HT1080 (cell line): ENCODE results near the gene ATG101. TPM values are rescaled to one million over a fixed set of nuclear protein-coding genes. Genes with fewer than 3 reads are reported as not detected.

Experiments
- DNase-seq: peaks from one replicate; pipeline ENCODE4 v3.0.0-alpha.2; 2015; ENCODE audit warnings: low read depth
- total RNA-seq: library from RNA; depleted of rRNA; stranded (reverse); fragments of >200 nt; shearing (Covaris generic); gene quantifications from 2 replicates; pipeline ENCODE4 v1.2.3, GENCODE V29; 2014

The ATG101 gene
- total RNA-seq, 1 experiment from 2014 or later, result 75.0 TPM

DNA sequence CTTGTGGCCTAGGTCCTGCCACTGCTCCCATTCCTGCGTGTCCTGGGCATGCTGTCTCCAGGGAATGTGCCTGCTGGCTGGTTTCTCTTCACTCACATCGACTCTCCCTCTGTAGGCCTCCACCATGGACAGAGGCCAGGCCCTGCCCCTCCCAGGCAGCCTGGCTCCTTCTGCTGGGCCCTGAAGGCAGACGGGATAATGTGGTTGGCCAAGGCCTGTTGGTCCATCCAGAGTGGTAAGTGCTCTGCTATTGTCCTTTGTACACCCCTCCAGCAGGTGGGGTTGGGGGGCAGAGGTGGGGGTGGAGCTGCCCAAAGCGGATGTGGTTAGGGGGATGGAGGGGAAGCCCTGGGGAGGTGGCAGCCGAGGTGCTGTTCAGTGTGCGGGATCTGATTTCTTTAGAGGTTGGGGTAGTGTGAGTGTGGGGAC lies 28.1 kb upstream of the ATG101 start:
- DNase-seq, result peak; percentile 44

DNA sequence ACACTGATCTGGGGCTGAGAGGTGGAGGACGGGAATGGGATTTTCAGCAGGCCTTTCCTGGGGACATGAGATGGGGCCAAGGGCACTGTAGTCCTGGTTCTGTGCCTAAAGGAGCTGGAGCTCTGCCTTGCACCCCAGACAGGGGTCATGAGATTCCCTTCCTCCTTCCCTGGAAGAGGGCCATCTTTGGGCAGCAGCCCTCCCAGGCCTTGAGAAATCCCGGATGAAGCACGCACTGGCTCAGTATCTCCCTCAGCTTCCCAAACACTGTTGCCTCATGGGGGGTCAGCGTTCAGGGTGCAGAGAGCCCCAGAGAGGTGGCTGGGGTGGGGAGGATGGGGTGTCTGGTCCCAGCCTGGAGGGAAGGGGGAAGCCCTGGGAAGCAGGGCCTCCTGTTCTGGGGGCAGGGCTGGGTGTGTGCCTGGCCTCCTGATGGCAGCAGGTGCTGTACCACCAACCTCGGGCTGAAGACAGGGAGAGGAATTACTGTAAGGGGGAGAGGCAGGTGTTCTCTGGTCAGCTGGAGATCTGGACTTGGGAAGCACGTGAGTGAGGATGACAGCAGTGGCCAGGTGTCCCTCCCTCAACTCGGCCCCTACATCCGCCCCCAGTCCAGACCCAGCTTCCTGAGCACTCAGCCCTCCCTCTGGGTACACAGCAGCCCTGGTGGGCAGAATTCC lies 26.9 kb upstream of the ATG101 start:
- DNase-seq, result no peak

DNA sequence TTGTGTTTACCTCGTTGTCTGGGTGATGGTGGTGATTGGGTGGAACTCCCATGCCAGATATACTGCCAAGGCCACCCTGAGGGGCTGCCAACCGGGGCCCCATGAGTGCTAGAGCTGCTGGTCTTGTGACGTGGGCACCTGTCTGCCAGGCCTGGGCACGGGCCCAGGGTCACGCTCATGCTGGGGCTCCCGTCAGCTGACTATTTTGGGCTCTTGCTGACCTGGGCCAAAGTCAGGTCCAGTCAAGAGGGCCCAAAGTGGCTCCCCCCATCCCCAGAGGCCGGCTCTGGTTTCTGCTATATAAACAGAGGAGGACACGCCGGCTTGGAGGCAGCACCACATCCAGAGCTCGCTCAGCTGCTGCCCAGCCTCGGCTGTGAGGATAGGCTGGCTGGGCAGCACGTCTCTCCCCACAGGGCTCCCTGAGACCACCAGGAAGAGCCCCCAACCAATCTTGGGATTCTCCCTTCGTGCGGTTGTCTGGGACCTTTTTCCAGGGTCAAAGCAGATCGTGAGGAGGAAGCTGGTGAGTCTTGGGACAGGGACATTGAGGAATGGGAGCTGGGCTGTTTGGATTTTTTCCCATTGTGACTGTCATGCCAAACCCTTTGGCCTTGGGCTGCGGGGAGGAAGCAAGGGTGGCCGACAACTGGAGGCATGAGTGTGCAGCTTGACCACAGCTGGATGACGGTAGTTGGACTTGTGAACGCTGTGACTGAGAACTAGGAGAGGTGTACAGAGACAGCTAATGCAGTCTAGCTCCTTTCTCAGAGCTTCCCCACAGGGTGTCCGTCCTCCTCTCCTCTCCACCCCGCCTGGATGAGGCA lies 26.2 kb upstream of the ATG101 start:
- no peak for DNase-seq

DNA sequence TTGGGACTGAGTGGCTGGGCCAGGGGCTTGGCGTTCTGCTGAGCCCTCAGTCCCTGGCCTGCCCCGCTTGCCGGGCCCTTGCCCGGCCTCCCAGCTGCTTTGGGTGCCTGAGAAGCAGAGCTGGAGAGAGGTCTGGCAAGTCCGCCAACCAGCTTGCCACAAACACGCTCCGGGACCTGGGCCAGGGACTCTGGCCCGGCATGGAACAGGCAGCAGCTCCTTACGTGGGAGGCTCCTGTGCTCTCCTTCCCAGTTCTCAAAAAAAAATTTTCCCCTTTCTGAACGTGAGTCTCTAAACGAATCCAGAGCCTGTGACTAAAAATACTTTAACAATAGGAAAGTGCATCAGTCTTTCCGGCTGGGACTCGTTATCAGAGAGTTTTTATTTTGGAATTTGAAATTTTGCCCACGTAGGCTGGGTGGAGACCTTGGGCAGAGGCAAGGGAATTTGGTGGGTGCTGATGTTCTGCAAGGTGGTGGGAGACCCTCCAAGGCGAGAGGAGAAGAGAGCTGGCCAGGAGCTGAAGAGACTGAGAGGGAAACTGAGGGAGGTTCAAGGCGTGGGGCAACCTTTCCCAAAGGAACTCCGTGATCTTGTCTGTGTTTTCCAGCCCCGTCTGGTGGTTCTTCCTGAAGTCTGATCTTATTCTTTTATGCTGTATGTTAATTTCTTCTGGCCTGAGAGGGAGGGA lies 25.3 kb upstream of the ATG101 start:
- DNase-seq, result no peak

DNA sequence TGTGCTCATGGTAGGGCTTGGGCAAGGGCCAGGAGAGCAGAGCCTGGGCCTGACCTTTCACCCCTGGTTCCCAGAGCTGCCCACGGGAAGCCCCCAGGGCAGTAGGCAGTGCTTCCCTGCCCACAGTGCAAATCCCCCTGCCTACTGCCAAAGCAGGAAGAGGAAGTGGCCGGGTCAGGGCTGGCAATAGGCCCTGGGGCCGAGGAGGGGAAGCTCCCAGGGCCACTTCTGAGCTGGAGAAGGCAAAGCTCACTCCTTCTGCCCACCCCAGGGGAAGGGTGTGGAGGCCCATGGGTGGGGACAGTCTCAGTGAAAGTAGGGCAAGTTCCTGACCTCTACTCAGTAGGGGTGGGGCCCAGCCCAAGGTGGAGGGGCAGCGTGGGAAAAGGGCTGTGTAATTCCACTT lies 24.0 kb upstream of the ATG101 start:
- no peak for DNase-seq

DNA sequence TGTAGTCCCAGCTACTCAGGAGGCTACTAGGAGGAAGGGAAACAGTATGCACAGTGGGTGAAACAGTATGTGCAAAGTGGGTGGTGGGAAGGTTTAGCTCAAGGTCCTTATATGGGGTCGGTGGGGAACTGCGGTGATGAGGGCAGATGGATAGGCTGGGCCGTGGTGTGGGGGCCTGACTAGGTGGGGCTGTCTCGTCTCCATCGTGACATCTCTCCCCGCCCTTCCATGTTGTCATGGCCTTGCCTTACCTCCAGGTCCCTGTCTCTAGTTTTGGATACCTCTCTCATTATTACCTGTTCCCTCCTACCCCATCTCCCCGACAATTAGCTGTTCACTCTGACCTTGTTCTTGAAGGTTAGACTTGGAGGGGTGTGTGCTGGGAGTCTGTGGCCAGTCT lies 22.9 kb upstream of the ATG101 start:
- no peak for DNase-seq

DNA sequence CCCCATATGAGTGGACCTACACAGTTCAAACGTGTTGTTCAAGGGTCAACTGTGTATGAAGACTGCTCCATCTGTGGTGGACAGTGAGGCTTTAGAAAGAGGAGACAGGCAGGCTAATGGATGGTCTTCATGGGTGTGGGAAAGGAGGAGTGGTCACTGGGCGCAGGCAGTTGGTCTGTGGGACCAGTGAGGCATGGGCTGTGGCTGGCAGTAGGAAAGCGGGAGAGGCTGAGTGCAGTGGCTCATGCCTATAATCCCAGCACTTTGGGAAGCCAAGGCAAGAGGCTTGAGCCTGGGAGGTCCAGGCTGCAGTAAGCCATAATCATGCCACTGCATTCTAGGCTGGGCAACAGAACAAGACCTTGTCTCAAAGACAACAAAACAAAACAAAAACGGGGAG lies 20.5 kb upstream of the ATG101 start:
- DNase-seq, result no peak

DNA sequence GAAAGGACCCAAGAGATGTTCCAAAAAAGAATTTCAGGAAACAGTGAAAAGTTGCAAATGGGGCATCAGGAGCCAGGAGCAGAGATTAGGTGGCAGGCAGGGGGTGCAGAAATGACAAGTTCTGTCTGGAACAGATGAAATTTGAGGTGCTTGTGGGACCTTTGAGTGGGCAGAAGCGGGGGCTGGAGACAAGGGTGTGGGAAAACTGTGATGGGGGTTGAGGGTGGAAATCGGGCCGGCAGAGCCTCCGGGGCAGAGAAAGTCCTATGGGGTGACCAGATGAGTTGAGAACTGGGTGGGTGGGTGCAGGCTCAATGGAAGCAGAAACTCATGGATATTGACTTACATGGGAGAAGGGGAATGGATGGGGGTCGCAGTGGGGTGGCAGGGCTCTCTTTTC lies 20.1 kb upstream of the ATG101 start:
- DNase-seq, result no peak

DNA sequence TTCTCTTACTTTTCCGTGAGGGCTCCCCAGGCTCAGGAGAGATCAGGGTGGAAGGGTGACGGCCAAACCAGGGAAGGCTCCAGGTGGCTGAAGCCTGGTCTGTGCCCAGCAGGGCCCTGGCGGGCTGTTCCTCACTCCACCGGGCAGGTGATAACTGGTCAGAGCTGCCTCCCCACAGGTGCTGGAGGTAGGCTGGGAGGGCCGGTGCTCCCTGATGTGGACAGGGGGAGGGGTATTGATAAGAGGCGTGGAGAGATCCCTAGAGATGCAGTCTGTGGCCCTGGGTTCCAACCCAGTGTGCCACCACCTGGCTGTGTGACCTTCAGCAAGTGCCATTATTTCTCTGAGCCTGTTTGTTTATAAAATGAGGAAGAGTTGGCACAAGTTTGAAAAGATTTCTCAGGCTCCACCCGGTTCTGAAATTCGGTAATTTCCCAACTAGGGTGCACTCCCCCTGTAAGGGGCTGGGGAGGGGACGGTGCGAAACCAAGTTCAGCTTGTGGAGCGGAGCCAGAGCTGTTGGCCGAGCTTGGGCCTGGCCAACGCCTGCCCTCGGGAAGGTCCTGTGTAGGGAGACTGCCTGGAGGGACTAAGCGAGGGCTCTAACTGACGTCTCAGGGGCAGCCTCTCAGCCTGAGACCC lies 19.5 kb upstream of the ATG101 start:
- DNase-seq, result no peak

DNA sequence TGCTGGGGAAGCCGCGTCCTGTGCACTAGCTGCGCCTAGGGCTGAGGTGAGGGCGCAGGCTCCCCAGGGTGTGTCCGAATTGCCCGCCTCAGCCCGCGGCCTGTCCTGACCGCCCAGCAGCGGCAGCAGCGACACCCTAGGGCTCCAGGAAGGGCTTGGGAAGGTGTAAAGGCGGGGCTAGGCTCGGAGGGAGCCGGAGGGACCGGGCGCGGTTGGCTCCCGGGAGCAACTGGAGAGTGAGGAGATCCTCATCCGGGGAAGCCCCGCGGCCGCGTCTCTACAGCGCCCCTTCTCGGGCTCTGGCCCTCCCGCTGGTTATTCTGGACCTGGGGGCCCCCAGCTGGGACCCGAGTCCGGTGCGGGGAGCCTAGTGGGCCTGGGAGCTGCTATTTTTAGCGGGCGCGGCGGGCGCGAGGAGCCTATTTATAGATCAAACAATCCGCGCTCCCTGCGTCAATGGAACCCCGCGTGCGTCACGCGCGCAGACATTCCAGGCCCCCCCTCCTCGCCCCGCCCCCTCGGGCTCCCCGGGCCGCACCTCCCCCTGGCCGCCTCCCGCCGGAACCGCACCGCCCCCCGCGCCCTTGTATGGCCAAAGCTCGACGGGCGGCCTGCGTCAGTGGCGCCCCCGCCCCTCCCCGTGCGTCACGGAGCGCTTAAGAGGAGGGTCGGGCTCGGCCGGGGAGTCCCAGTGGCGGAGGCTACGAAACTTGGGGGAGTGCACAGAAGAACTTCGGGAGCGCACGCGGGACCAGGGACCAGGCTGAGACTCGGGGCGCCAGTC lies 18.8 kb upstream of the ATG101 start, which contains the start of gene NR4A1:
Gene NR4A1 (plus strand): TSS at position 685 of the 784 bp plus-strand sequence. CDS start 2,887 bp downstream, outside the sequence.
- peak; percentile 75 for DNase-seq

DNA sequence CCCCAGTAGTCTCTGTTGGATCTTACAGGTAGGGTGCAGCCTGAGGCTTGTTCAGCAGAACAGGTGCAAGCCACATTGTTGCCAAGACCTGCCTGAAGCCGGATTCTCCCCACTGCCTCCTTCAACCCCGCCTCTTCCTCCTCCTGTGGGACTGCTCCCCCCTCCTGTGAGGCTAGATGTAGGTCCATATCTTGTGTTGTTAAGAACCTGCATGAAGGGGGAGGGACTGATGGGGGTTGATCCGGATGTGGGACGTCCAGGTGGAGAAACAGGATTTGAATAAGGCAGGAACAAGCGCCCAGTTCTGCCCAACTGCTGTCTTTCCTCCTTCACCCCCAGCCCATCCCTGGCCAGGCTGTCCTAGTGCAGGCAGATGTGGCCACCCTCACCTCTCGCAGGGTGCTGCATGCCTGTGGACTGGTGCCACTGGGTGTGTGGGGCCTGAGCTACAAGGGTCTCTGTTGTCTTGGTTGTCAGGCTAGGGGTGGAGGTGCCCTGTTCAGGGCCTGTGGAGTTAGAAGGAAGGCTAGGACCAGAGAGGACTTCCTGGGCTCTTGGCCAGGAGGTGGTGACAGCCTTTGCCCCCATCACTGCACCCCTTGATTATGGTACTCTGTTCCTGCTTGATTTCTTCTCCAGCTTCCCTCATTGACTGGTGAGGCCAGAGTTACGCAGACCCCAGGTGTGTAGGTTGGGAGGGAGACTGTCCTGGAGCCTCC lies 17.2 kb upstream of the ATG101 start:
- DNase-seq, result no peak

DNA sequence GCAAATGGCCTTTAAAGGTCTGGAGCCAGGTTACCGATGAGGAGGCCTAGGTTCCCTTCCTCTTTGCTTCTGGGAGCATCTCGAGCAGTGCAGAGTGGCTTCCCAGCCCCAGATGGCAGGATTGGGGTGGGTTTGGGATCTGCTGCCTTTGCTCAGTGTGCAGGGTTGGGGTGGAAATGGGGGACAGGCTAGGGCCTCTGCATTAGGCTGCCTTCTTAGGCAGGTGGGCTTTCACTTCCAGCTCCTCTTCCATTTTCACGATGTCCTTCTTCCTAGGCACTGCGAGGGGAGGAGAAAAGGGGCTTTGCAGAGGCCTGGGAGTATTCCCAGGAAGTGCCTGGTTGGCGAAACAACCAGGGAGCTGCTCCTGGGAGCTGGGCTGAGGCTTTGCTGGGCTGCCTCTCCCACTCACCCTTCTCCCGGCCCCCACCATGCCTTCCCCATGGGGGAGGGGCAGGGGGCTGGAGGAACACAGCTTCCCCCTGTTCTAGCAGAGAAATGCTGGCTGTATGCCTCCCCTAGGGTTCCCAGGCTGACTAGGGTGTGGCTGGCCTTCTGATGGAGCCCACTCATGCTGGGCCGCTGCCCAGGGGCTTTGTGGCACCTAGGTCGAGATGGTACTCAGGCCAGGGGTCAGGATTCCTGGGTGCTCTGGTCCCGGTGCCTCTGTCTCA lies 16.1 kb upstream of the ATG101 start:
- no peak for DNase-seq

DNA sequence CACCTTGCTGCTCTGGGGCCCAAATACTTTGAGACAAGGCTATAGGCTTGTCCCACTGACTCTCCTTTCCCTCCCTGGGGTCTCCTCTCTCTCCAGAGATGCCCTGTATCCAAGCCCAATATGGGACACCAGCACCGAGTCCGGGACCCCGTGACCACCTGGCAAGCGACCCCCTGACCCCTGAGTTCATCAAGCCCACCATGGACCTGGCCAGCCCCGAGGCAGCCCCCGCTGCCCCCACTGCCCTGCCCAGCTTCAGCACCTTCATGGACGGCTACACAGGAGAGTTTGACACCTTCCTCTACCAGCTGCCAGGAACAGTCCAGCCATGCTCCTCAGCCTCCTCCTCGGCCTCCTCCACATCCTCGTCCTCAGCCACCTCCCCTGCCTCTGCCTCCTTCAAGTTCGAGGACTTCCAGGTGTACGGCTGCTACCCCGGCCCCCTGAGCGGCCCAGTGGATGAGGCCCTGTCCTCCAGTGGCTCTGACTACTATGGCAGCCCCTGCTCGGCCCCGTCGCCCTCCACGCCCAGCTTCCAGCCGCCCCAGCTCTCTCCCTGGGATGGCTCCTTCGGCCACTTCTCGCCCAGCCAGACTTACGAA lies 15.4 kb upstream of the ATG101 start:
- DNase-seq, result no peak

DNA sequence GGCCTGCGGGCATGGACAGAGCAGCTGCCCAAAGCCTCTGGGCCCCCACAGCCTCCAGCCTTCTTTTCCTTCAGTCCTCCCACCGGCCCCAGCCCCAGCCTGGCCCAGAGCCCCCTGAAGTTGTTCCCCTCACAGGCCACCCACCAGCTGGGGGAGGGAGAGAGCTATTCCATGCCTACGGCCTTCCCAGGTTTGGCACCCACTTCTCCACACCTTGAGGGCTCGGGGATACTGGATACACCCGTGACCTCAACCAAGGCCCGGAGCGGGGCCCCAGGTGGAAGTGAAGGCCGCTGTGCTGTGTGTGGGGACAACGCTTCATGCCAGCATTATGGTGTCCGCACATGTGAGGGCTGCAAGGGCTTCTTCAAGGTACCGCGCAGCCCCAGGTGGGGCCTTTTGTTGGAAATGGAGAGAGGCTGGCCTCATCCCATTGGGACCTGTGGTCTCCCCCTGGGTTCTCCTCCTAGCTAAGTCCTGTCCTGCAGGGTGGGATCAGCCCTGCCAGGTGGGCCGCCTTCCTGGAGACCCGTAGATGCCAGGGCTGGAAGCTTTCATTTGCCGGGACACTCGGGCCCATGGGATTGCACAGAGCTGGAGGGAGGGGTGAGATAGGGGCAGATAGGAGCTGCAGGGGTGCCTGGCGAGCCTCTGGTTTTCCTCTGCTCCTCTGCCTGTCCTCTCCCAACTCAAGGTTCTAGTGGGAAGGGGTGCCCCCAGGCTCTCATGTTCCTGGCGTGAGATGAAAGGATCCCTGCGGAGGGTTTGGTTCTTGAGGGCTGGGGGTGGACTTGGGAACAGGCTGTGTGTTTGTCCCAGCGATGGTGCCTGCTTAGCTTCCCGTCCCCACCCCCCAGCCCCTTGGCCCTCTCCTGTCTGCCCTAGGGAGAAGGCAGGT lies 14.7 kb upstream of the ATG101 start:
- DNase-seq, result no peak

DNA sequence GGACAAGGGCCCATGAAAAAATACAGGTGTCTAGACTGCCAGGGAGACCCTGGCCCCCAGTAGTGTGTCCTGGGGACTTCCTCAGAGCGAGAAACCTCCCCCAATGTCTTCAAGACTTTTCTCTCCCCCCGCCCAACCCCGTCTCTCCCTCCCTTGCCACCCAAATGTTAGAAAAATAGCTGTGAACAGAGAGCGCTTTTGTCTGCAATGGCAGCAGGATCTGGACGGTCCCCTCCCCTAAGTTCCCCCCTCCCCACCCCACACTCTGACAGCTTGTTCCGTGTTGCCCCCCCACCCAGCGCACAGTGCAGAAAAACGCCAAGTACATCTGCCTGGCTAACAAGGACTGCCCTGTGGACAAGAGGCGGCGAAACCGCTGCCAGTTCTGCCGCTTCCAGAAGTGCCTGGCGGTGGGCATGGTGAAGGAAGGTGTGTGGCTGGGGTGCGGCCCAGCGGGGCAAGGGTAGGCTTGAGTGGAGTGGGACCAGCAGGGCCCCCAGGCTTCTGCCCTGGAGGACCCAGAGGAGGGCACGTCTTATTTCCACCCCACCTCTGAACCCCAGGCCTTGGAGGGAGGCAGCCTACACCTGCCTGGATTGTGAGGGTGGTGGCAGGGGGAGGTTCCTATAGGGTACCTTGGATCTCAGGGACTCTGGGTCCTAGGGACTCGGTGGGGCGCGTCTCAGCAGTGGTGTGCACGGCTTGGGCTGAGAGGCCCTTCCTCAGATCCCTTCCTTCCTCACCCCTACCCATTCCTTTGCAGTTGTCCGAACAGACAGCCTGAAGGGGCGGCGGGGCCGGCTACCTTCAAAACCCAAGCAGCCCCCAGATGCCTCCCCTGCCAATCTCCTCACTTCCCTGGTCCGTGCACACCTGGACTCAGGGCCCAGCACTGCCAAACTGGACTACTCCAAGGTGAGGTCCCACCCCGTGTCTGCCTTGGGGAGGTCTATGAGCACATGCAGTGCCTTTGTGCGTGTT lies 13.8 kb upstream of the ATG101 start:
- DNase-seq, result no peak

DNA sequence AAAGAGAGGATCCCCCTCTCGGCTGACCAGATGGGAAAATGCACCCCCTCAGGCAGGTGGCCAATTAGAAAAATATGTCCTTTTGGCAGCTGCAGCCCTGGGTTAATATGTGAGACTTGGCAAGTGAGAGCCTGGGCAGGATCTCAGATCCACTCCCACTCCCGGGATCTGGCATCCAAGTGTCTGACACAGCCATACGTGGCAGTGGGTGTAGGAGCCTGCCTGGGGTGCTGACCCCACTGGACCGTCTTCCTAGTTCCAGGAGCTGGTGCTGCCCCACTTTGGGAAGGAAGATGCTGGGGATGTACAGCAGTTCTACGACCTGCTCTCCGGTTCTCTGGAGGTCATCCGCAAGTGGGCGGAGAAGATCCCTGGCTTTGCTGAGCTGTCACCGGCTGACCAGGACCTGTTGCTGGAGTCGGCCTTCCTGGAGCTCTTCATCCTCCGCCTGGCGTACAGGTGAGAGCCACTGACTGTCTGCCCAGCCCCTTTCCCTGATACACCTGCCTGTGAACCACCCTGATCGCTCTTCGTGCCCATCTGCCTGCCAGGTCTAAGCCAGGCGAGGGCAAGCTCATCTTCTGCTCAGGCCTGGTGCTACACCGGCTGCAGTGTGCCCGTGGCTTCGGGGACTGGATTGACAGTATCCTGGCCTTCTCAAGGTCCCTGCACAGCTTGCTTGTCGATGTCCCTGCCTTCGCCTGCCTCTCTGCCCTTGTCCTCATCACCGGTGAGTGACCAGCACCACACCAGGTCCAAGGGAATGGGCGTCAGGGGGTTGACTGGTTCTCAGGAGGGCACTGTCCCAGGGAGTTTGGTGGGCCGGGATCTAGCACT lies 12.8 kb upstream of the ATG101 start:
- no peak for DNase-seq
